ENCODE measurements around the gene COMT.
"Not testable (repeated sequence)": the region's sequence is repeated elsewhere in the genome, so short reads cannot be mapped to it uniquely, and the experiment has no call there.

The COMT gene

GRCh38 chr22:19906864-19907263 lies 34.7 kb upstream of the COMT start:
- DNase-seq (ENCODE audit: low read depth, low spot score); H3K27ac ChIP-seq: not testable (repeated sequence)

- DNase-seq (ENCODE audit: low read depth, low spot score); H3K27ac ChIP-seq: not testable (repeated sequence)
These were observed 33.7 kb upstream of the COMT start for GRCh38 chr22:19907902-19908301.

- H3K27ac ChIP-seq = no peak overlapping the region
- no peak for DNase-seq (ENCODE audit: low read depth, low spot score)
These were observed 32.0 kb upstream of the COMT start for GRCh38 chr22:19909350-19910179.

DNA sequence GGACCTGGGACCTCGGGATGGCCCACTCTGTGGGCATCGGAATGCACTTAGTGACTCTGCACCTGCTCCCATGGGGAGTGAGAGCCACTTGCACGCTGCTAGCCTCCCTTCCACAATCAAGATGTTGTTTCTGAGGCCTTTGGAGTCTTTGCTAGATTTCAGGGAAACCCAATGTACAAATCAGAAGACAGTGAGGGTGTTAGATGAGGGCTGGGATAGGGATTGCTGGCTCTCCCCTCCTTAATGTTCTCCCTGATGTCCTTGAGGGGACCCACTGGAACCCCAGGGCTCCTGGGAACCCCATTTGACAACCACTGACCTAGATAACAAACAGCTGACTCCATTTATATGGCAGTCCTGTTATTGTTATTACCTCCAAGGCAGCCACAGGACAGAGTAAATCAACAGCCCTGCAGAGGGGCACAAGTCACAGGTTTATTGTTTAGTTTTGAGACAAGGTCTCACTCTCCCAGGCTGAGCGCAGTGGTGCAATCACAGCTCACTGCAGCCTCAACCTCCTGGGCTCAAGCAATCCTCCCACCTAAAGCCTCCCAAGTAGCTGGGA lies 31.3 kb upstream of the COMT start:
- no peak overlapping the region for H3K27ac ChIP-seq
- DNase-seq (ENCODE audit: low read depth, low spot score) = no peak

- H3K27ac ChIP-seq = no peak overlapping the region
- DNase-seq (ENCODE audit: low read depth, low spot score) = no peak
These were observed 29.9 kb upstream of the COMT start for GRCh38 chr22:19911540-19912270.

GRCh38 chr22:19912271-19912999 lies 29.1 kb upstream of the COMT start:
- no peak for DNase-seq (ENCODE audit: low read depth, low spot score)
- no peak overlapping the region for H3K27ac ChIP-seq

- no peak for DNase-seq (ENCODE audit: low read depth, low spot score)
- no peak overlapping the region for H3K27ac ChIP-seq
These were observed 28.1 kb upstream of the COMT start for GRCh38 chr22:19913337-19913936.

DNA sequence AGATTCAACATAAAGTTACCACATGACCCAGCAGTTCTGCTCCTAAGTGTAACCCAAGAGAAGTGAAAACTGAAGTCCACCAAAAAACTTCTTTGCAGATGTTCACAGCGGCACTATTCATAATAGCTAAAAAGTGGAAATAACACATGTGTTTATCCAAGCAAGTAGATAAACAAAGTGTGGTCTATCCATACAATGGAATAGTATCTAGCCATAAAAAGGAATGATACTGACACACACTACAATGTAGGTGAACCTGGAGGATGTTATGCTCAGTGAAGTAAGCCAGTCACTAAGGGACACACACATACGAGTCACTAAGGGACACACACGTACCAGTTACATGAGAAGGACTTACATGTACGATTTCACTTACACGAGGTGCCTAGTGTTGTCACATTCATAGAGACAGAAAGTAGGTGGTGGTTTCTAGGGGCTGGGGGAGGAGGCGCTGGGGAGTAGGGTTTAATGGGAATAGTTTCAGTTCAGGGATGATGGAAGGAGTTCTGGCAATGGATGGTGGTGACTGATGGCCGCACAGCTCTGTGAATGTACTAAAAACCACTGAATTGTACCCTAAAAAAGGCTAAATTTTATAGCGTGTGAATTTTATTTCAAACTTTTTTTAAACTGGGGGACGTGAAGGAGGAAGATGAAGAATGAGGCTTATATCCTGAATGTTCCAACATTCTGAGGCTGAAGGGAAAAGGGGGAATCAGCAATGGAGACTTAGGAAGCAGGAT lies 27.2 kb upstream of the COMT start:
- no peak for DNase-seq (ENCODE audit: low read depth, low spot score)
- H3K27ac ChIP-seq = no peak overlapping the region

GRCh38 chr22:19915287-19915954 lies 26.2 kb upstream of the COMT start:
- H3K27ac ChIP-seq = no peak overlapping the region
- no peak for DNase-seq (ENCODE audit: low read depth, low spot score)

DNA sequence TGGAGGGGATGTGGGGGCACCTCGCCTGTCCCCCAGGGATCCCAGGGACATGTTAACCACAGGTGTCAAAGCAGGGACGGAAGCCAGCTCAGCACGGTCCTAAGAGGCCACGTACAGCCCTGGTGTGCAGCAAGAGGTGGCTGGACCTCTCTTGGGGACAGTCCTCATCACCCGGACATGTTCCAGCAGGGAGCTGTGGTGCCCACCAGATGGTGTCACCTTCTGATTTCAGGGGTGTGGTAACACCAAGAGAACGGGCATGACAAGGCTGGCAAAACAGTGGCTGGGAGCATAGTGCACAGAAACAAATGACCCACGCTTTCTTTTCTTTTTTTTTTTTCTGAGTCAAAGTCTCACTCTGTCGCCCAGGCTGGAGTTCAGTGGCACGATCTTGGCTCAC lies 25.6 kb upstream of the COMT start:
- H3K27ac ChIP-seq = no peak overlapping the region
- DNase-seq (ENCODE audit: low read depth, low spot score) = no peak

GRCh38 chr22:19916941-19917340 lies 24.6 kb upstream of the COMT start:
- no peak for DNase-seq (ENCODE audit: low read depth, low spot score)
- no peak overlapping the region for H3K27ac ChIP-seq

DNA sequence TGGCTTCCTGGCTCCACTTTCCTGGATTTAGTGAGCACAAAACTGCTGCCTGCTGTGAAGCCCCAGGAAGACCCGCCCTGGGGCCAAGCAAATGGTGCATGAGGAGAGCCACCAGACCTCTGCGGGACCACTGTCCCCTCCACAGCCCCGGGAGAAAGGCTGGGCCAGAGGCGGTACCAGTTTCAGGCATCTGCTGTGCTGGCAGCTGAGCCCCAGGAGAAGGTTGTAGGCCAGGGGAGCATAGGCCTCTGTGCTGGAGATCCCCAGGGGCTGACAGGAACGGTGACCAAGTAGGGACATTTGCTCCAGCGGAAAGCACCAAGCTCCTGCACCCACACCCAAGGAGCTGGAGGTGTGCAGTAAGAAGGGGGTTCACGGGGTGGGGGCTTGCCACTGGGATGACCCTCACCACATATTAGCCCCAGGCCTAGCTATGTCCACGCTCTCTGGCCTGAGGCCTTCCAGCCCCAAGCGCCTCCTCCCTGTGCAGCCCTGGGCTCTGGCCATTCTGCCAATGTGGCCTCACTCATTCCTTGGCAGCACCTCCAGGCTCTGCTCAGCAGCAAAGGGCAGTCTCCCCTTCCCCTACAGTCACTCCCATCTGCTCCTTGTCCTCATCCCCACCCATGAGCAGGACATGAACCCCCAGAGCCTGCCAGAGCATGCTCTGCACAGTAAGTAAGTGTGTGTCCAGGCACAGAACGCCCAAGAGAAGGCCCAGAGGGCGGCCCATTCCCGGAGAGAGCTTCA lies 24.0 kb upstream of the COMT start:
- no peak for DNase-seq (ENCODE audit: low read depth, low spot score)
- no peak overlapping the region for H3K27ac ChIP-seq

GRCh38 chr22:19918332-19919106 lies 23.1 kb upstream of the COMT start:
- no peak for DNase-seq (ENCODE audit: low read depth, low spot score)
- no peak overlapping the region for H3K27ac ChIP-seq

GRCh38 chr22:19919701-19920363 lies 21.7 kb upstream of the COMT start:
- no peak overlapping the region for H3K27ac ChIP-seq
- no peak for DNase-seq (ENCODE audit: low read depth, low spot score)

GRCh38 chr22:19921544-19922081 lies 20.0 kb upstream of the COMT start:
- no peak for DNase-seq (ENCODE audit: low read depth, low spot score)
- no peak overlapping the region for H3K27ac ChIP-seq

DNA sequence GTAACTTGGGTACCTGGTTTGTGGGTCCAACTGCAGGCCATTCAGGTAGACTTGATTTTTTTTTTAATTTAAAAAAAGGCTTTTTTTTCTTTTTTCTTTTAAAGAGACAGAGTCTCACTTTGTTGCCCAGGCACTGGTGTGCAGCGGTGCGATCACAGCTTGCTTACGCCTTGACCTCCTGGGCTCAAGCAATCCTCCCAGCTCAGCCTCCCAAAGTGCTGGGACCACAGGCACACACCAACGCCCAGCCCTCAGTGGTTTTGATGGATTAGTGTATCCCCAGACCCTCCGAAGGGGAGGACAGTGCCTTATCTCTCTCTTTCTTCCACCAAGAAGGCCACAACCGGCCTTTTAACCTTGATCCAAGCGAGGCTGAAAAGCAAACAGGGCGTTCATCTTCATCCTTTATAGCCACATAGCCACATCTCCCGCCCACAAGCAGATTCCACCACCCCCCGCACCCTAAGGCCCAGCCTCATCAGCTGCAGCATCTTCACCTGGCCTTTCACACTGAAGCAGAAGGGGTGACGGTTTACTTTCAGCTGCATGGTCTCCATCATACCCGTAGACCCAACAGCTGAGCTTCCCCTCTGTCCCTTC lies 17.6 kb upstream of the COMT start:
- no peak for DNase-seq (ENCODE audit: low read depth, low spot score)
- no peak overlapping the region for H3K27ac ChIP-seq
